Measurements from ENCODE around the gene KATNBL1. TPM values are rescaled to one million over a fixed set of nuclear protein-coding genes. Genes with fewer than 3 reads are reported as not detected.

Gene KATNBL1
- total and polyA plus RNA-seq, 9 of the 15 experiments (the other 6 are each of a cell fraction or from before 2014, with no cell fraction given), result 6.6 to 46.0 (median 24.0) TPM

DNA sequence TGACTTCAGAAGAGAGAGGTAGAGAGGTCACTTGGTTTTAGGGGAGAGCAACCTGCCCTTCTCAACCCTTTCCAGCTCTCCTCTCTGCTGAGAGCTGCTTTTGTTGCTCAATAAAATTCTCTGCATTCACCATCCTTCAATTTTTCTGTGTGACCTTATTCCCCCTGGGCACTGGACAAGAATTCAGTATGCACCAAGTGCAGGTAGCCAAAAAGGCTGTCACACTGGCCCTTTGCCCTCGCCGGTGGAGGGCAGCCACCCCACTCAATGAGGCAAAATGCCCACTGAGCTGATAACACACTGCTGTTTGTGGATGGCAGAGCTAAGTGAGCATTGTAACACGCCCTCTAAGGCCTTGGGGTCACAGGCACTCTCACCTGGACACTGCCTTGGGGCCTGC, 95.2 kb downstream of the KATNBL1 start (continued):
- no peak for TF ChIP-seq CBFA2T2 (conservative IDR thresholded peaks at IDR 0.05)
- TF ChIP-seq MAFK (IDR thresholded peaks at IDR 0.05; ENCODE audit: low read length), result no peak
- no peak for TF ChIP-seq HDAC3 (IDR thresholded peaks at IDR 0.05; ENCODE audit: borderline replicate concordance, partially characterized antibody)
- no peak for TF ChIP-seq CHD1 (IDR thresholded peaks at IDR 0.05; ENCODE audit: low read length)
- TF ChIP-seq BRCA1 (IDR thresholded peaks at IDR 0.05), result no peak
- no peak for TF ChIP-seq BRCA1 (CRISPR knock-in tag; IDR thresholded peaks at IDR 0.05)
- no peak for TF ChIP-seq ZBTB12 (CRISPR knock-in tag; IDR thresholded peaks at IDR 0.05)
- TF ChIP-seq SRSF3 (IDR thresholded peaks at IDR 0.05; ENCODE audit: insufficient read depth, low read length), result no peak
- no peak for TF ChIP-seq ZKSCAN8 (CRISPR knock-in tag; IDR thresholded peaks at IDR 0.05)
- no peak for TF ChIP-seq NEUROD1 (IDR thresholded peaks at IDR 0.05; ENCODE audit: borderline replicate concordance, low read depth, low read length, partially characterized antibody)
- no peak for TF ChIP-seq SAFB (IDR thresholded peaks at IDR 0.05; ENCODE audit: borderline replicate concordance, low read depth, low read length)

DNA sequence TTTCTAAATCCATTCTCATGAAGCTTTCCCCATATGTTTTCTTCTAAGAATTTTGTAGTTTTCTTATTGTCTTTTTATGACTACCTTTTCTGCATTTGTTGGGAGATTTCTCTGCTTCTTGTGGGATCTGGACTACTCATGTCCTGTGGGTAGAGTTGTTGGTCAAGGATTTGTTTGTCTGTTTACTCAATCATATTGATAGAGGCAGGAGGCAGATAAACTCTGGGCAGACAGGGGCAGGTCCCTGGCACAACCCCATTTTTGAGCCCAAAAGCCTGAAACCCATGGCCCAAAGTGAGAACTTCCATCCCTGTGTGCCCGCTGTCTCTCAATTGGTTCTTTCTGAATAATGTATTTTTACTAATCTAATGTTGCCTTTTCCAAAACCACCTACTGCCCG, 95.7 kb downstream of the KATNBL1 start:
- no TSS peak for BruUV-seq (replicated peaks)
- in situ Hi-C loops (cut with MboI), result no loop called here
- CTCF ChIA-PET (ENCODE audit: low intra/inter-chr PET ratio), result no interaction called here

More for the DNA sequence above, 95.7 kb downstream of the KATNBL1 start:
- Histone ChIP-seq H4K20me1 (replicated peaks; ENCODE audit: control insufficient read depth, insufficient read depth, low read length) (no peaks in the 10 kb centered on the region), H3K36me3 (ENCODE audit: control insufficient read depth, insufficient read depth, low read length) (no peaks in the 10 kb centered on the region), H3K79me2 (ENCODE audit: control insufficient read depth, insufficient read depth, low read length) (no peaks in the 10 kb centered on the region), H3K27ac (ENCODE audit: extremely low read depth, low read depth, low read length) (no peak overlapping the region), H3K4me1 (replicated peaks in 1 of 2; ENCODE audit: control insufficient read depth in 2 of 2, insufficient read depth in 2 of 2, low read length in 2 of 2) (no peaks in the 10 kb centered on the region), H3K9me1 (ENCODE audit: control insufficient read depth, insufficient read depth, low read length) (no peaks in the 10 kb centered on the region), H2AFZ (ENCODE audit: low read depth, low read length) (no peak overlapping the region), H3K4me2 (ENCODE audit: insufficient read depth, low read length) (no peak overlapping the region), H3K9me3 (replicated peaks; ENCODE audit: control insufficient read depth, insufficient read depth, low read depth, low read length) (no peaks in the 10 kb centered on the region), H3K27me3 (ENCODE audit: control insufficient read depth in 2 of 2, insufficient read depth in 2 of 2, low read length in 2 of 2) (no peaks in the 10 kb centered on the region), H3K4me3 (no peak overlapping the region), H3K9ac (ENCODE audit: insufficient read depth in 1 of 2, low read depth in 2 of 2, low read length in 2 of 2) (no peak overlapping the region)
- intact Hi-C loops (cut with micrococcal nuclease), result no loop called here
- TF ChIP-seq IFI16 (CRISPR knock-in tag; IDR thresholded peaks at IDR 0.05), result no peak
- TF ChIP-seq POLR2AphosphoS5 (IDR thresholded peaks at IDR 0.05; ENCODE audit: control insufficient read depth, insufficient read depth, low read depth, low read length), result no peak
- TF ChIP-seq MAFF (IDR thresholded peaks at IDR 0.05; ENCODE audit: low read length), result no peak
- no peak for TF ChIP-seq ZNF354B (CRISPR knock-in tag; IDR thresholded peaks at IDR 0.05)
- no peak for TF ChIP-seq KDM2B (CRISPR knock-in tag; IDR thresholded peaks at IDR 0.05)
- TF ChIP-seq ZNF324 (CRISPR knock-in tag; IDR thresholded peaks at IDR 0.05), result no peak
- TF ChIP-seq ZEB2 (IDR thresholded peaks at IDR 0.05), result no peak
- POLR2A ChIA-PET, result interaction anchor here (1.0 to 1.1 kb wide), 2 partner anchors 11 to 96 kb away, joined by 3 read pairs; partner anchors contain the start of gene KATNBL1
- WGBS (ENCODE audit: insufficient coverage, low coverage, missing lambda C conversion rate), result 29% methylated on average over 2 of the region's 2 CpGs
- ATAC-seq (no peak), DNase-seq (ENCODE audit: extremely low read depth in 1 of 4, low spot score in 3 of 4) (no peak), FAIRE-seq (no peak)

All from K562 (cell line).